Astrocyte of the spinal cord (primary cell): ENCODE measurements around the gene CACNG5.

Experiments
- DNase-seq: peaks from one replicate; pipeline ENCODE4 v3.0.0; 2011; ENCODE audit warnings: low read depth, low spot score
- H3K4me3 ChIP-seq: 2 replicates; pipeline ENCODE4 v1.5.1; 2011; ENCODE audit warnings: low read depth, mild to moderate bottlenecking, low read length, moderate library complexity
- CTCF ChIP-seq: IDR thresholded peaks from 2 replicates; pipeline ENCODE4 v1.5.1; 2012; ENCODE audit warnings: low read depth, mild to moderate bottlenecking, low read length, inconsistent platforms
- in situ Hi-C: cut with HindIII; loops from 2 replicates; pipeline ENCODE4 v1.10.0; 2017; ENCODE audit warnings: low sequenced_read_pairs

Gene CACNG5

GRCh38 chr17:66850692-66851091, 15.8 kb downstream of the CACNG5 start:
- no peak for DNase-seq
- H3K4me3 ChIP-seq: no peak overlapping the region
- in situ Hi-C loops: no loop called here
- no peak for TF ChIP-seq CTCF

- H3K4me3 ChIP-seq: no peak overlapping the region
- peak; percentile 33 for TF ChIP-seq CTCF
- DNase-seq: no peak
- in situ Hi-C loops: no loop called here
These were observed 20.3 kb downstream of the CACNG5 start for GRCh38 chr17:66855204-66855603.

- DNase-seq: no peak
- TF ChIP-seq CTCF: no peak
- in situ Hi-C loops: no loop called here
- no peak overlapping the region for H3K4me3 ChIP-seq
These were observed 23.5 kb downstream of the CACNG5 start for GRCh38 chr17:66858226-66859083.

GRCh38 chr17:66859353-66859752, 24.4 kb downstream of the CACNG5 start:
- no peak overlapping the region for H3K4me3 ChIP-seq
- no peak for TF ChIP-seq CTCF
- in situ Hi-C loops: no loop called here
- DNase-seq: no peak

- DNase-seq: no peak
- TF ChIP-seq CTCF: no peak
- in situ Hi-C loops: no loop called here
- H3K4me3 ChIP-seq: no peak overlapping the region
These were observed 25.3 kb downstream of the CACNG5 start for GRCh38 chr17:66860204-66860603.

GRCh38 chr17:66863820-66864219, 28.9 kb downstream of the CACNG5 start:
- H3K4me3 ChIP-seq: no peak overlapping the region
- in situ Hi-C loops: no loop called here
- no peak for DNase-seq
- no peak for TF ChIP-seq CTCF
